Nephron (organoid): Measurements from ENCODE around the gene SYCE1L.

Source experiments
- H3K27ac Mint-ChIP-seq, 3 experiments: 2 replicates each; pipeline ENCODE4 v1.8.0; 2020; ENCODE audit warnings: mixed read lengths in 3 of 3, mild to moderate bottlenecking in 2 of 3, moderate library complexity in 1 of 3
- H3K27me3 Mint-ChIP-seq: 2 replicates; pipeline ENCODE4 v1.8.0; 2021; ENCODE audit warnings: low read depth, mild to moderate bottlenecking, moderate library complexity, mixed read lengths
- H3K36me3 Mint-ChIP-seq: 2 replicates; pipeline ENCODE4 v1.8.0; 2020; ENCODE audit warnings: low read depth, mixed read lengths
- H3K4me1 Mint-ChIP-seq: 2 replicates; pipeline ENCODE4 v1.8.0; 2020; ENCODE audit warnings: mixed read lengths
- H3K4me3 Mint-ChIP-seq, 3 experiments: 2 replicates each; pipeline ENCODE4 v1.8.0; 2020; ENCODE audit warnings: mild to moderate bottlenecking in 3 of 3, mixed read lengths in 3 of 3, moderate library complexity in 2 of 3
- H3K9me3 Mint-ChIP-seq: 2 replicates; pipeline ENCODE4 v1.8.0; 2020; ENCODE audit warnings: mixed read lengths
- CTCF ChIP-seq, 3 experiments: fragments of 200-600 bp; sonication (generic); IDR thresholded peaks; one replicate each; pipeline ENCODE4 v1.5.0; 2021; ENCODE audit warnings: antibody characterized with exemption in 3 of 3; ENCODE audit not compliant: unreplicated experiment in 3 of 3

Gene SYCE1L

GRCh38 chr16:77214411-77215138, 15.4 kb downstream of the SYCE1L start:
- Mint-ChIP-seq H3K4me3 (peak overlapping the region; percentile 8 to 89 (median 77)), H3K9me3 (no peaks in the 10 kb centered on the region), H3K27me3 (peaks cover 4% of the 10 kb centered on the region), H3K27ac (no peak overlapping the region), H3K36me3 (no peaks in the 10 kb centered on the region), H3K4me1 (peaks cover 7% of the 10 kb centered on the region)
- no peak for TF ChIP-seq CTCF (IDR thresholded peaks at IDR 0.05; ENCODE audit: unreplicated experiment in 3 of 3)

GRCh38 chr16:77219437-77219836, 20.2 kb downstream of the SYCE1L start:
- Mint-ChIP-seq H3K36me3 (no peaks in the 10 kb centered on the region), H3K9me3 (no peaks in the 10 kb centered on the region), H3K27me3 (peaks cover 6% of the 10 kb centered on the region), H3K4me3 (no peak overlapping the region), H3K27ac (no peak overlapping the region), H3K4me1 (no peaks in the 10 kb centered on the region)
- TF ChIP-seq CTCF (IDR thresholded peaks at IDR 0.05; ENCODE audit: unreplicated experiment in 3 of 3) = no peak

DNA sequence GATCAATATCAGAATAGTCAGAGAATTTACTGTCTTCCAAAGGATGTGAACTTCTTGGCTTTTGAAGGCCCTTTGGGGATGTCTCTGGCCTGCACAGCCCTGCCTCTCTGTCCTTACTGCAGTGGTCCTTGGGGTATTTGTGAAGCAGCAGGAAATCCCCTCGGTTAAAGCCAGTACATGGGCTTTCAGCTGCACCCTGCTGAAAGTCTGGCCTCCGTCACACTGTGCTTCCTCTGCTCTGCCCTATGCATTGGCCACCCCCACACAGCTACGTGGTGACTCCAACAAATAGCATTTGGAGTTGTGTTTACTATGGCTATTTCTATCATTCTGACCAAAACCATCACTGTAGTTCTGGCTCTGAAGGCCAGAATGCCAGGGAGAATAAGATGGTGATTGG, 21.2 kb downstream of the SYCE1L start:
- H3K27me3 Mint-ChIP-seq = peaks cover 6% of the 10 kb centered on the region
- H3K9me3 Mint-ChIP-seq = no peaks in the 10 kb centered on the region
- H3K36me3 Mint-ChIP-seq = no peaks in the 10 kb centered on the region
- H3K4me3 Mint-ChIP-seq = no peak overlapping the region
- H3K4me1 Mint-ChIP-seq = no peaks in the 10 kb centered on the region
- no peak for TF ChIP-seq CTCF (IDR thresholded peaks at IDR 0.05; ENCODE audit: unreplicated experiment in 3 of 3)
- no peak overlapping the region for H3K27ac Mint-ChIP-seq

- Mint-ChIP-seq H3K36me3 (peaks cover 4% of the 10 kb centered on the region), H3K27me3 (peaks cover 6% of the 10 kb centered on the region), H3K9me3 (no peaks in the 10 kb centered on the region), H3K4me1 (no peaks in the 10 kb centered on the region), H3K4me3 (no peak overlapping the region), H3K27ac (no peak overlapping the region)
- TF ChIP-seq CTCF (IDR thresholded peaks at IDR 0.05; ENCODE audit: unreplicated experiment in 3 of 3) = no peak
These were observed 22.3 kb downstream of the SYCE1L start for GRCh38 chr16:77221482-77221881.

DNA sequence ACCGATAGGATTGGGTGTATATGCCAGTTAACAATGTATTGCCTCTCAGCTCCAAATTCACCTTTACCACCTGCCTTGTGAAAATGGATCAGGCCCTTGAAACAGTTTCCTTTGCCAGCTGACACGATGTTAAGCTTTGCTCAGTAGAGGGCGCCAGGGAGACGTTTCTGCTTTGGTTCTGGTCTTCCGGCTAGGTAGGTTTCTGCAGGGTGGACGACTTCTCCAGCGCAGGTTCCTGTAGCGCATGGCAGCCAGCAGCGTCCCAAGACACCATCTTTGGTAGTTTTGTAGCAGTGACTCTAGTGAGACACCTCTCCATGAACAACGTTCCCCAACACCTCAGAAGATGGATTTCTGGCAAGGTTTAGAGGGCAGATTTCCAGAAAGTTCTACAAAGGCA, 24.0 kb downstream of the SYCE1L start:
- H3K36me3 Mint-ChIP-seq = peaks cover 4% of the 10 kb centered on the region
- peaks cover 6% of the 10 kb centered on the region for H3K27me3 Mint-ChIP-seq
- no peak overlapping the region for H3K4me3 Mint-ChIP-seq
- no peaks in the 10 kb centered on the region for H3K9me3 Mint-ChIP-seq
- no peak overlapping the region for H3K27ac Mint-ChIP-seq
- no peaks in the 10 kb centered on the region for H3K4me1 Mint-ChIP-seq
- TF ChIP-seq CTCF (IDR thresholded peaks at IDR 0.05; ENCODE audit: unreplicated experiment in 3 of 3) = no peak

DNA sequence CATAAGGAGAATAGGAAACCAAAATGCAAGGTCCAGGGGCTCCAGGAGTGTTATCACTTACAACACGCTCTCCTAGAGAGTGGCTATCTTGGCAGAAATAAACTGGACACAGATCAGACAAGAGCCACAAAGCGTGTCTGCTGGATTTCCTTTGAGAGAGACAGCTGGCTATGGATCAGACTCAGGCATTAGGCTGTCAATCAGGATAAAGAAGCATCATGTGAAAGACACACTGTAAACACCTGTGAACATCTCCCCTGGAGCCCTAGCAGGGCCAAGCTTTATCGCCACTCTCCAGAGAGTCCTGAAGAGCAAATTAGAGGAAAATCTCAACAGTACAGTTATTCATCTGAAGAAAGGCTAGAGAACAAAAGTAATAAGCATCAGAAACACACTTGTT, 26.0 kb downstream of the SYCE1L start:
- H3K4me3 Mint-ChIP-seq = no peak overlapping the region
- H3K27ac Mint-ChIP-seq = no peak overlapping the region
- no peaks in the 10 kb centered on the region for H3K9me3 Mint-ChIP-seq
- H3K27me3 Mint-ChIP-seq = peaks cover 6% of the 10 kb centered on the region
- no peak for TF ChIP-seq CTCF (IDR thresholded peaks at IDR 0.05; ENCODE audit: unreplicated experiment in 3 of 3)
- H3K36me3 Mint-ChIP-seq = peaks cover 4% of the 10 kb centered on the region
- no peaks in the 10 kb centered on the region for H3K4me1 Mint-ChIP-seq
